HEK293T (cell line): Measurements from ENCODE around the gene ERBB4.

Experiments used
- CTCF ChIA-PET: fragments of 350-600 bp; formaldehyde crosslinking; extraction: SDS; loops from one replicate; lab custom pipeline; 2021; ENCODE audit warnings: antibody characterized with exemption, inconsistent platforms; lab: Yijun Ruan, JAX
- POLR2A ChIA-PET: fragments of 350-600 bp; formaldehyde crosslinking; extraction: SDS; loops from one replicate; lab custom pipeline; 2020; ENCODE audit warnings: antibody characterized with exemption, inconsistent platforms; lab: Yijun Ruan, JAX
- DNase-seq: peaks from one replicate; pipeline ENCODE4 v3.0.0; 2012; ENCODE audit warnings: mixed read lengths; ENCODE audit errors: extremely low spot score
- ARNT ChIP-seq: fragments of 450-650 bp; IDR thresholded peaks from 2 replicates; pipeline ENCODE4 v1.6.1; 2017; ENCODE audit warnings: mild to moderate bottlenecking
- BHLHE40 ChIP-seq: fragments of 450-650 bp; IDR thresholded peaks from 2 replicates; pipeline ENCODE4 v1.6.1; 2016; ENCODE audit warnings: mild to moderate bottlenecking, moderate library complexity, borderline replicate concordance
- CTBP1 ChIP-seq: fragments of 450-650 bp; IDR thresholded peaks from 2 replicates; pipeline ENCODE4 v1.6.1; 2016; ENCODE audit warnings: borderline replicate concordance
- ELF4 ChIP-seq: fragments of 450-650 bp; IDR thresholded peaks from 2 replicates; pipeline ENCODE4 v1.6.1; 2017; ENCODE audit warnings: antibody characterized with exemption
- FOXA1 ChIP-seq: fragments of 450-650 bp; IDR thresholded peaks from 2 replicates; pipeline ENCODE4 v1.6.1; 2016; ENCODE audit warnings: mild to moderate bottlenecking
- FOXK2 ChIP-seq: fragments of 450-650 bp; IDR thresholded peaks from 2 replicates; pipeline ENCODE4 v1.6.1; 2016; ENCODE audit warnings: mild to moderate bottlenecking
- FOXM1 ChIP-seq: fragments of 450-650 bp; IDR thresholded peaks from 2 replicates; pipeline ENCODE4 v1.6.1; 2017; ENCODE audit warnings: mild to moderate bottlenecking, borderline replicate concordance
- HDGF ChIP-seq: fragments of 450-650 bp; IDR thresholded peaks from 2 replicates; pipeline ENCODE4 v1.6.1; 2017; ENCODE audit warnings: antibody characterized with exemption, borderline replicate concordance
- L3MBTL2 ChIP-seq: fragments of 450-650 bp; conservative IDR thresholded peaks from 2 replicates; pipeline ENCODE4 v1.6.1; 2016; ENCODE audit warnings: mild to moderate bottlenecking
- LEF1 ChIP-seq: fragments of 450-650 bp; IDR thresholded peaks from 2 replicates; pipeline ENCODE4 v1.6.1; 2017; ENCODE audit warnings: mild to moderate bottlenecking, borderline replicate concordance
- NFRKB ChIP-seq: fragments of 450-650 bp; IDR thresholded peaks from 2 replicates; pipeline ENCODE4 v1.6.1; 2016; ENCODE audit warnings: mild to moderate bottlenecking, moderate library complexity
- SP1 ChIP-seq: fragments of 450-650 bp; IDR thresholded peaks from 2 replicates; pipeline ENCODE4 v1.6.1; 2017
- SUZ12 ChIP-seq: fragments of 450-650 bp; IDR thresholded peaks from 2 replicates; pipeline ENCODE4 v1.6.1; 2016; ENCODE audit warnings: mild to moderate bottlenecking
- TARDBP ChIP-seq: fragments of 450-650 bp; IDR thresholded peaks from 2 replicates; pipeline ENCODE4 v1.6.1; 2016
- ZNF384 ChIP-seq: fragments of 450-650 bp; IDR thresholded peaks from 2 replicates; pipeline ENCODE4 v1.6.1; 2016
- TF ChIP-seq, protein P1 (sequence below): fragments of 450-650 bp; IDR thresholded peaks from 2 replicates; pipeline ENCODE4 v1.6.1; 2016

Gene ERBB4

DNA sequence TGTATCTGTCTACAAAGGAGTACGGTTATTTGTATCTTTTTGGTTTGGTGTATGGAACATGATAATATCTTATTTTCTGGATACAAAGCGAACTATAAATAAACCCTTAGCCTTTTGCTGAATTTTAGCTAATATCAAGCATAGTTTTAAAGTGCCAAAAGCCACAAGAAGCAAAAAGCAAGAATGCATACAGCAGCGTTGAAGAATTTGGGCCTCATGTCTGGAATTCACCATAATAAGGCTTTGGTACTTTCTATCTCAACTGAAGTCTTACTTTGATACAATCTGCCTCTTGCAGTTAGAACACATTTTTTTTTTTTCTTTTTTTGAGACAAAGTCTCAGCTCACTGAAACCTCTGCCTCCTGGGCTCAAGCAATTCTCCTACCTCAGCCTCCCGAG is 151.5 kb downstream of the ERBB4 start:
- TF ChIP-seq LEF1 (no peak), FOXK2 (no peak), NFRKB (no peak)
- ChIA-PET CTCF (no interaction called here), POLR2A (no interaction called here)
- DNase-seq: no peak

DNA sequence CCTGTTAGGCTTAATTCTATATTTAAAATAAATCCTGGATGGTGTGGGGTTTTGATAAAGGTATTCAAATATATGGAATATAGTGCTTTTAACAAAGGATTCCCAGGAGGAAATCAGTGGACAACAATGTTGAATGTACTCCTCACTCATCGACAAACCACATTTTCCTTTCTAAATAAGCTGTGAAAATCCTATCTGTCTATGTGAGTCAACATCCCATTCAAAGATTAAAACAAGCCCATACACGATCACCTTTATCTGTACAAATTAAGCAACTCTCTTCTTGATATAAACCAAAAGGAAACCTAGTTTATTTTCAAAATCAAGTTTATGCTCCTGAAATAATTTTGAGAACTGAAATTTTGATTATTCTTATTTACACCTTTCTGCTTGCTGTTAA is 153.4 kb downstream of the ERBB4 start:
- POLR2A ChIA-PET: no interaction called here
- no peak for DNase-seq
- no peak for TF ChIP-seq NFRKB
- no peak for TF ChIP-seq BHLHE40
- TF ChIP-seq TARDBP: no peak
- TF ChIP-seq, protein P1, sequence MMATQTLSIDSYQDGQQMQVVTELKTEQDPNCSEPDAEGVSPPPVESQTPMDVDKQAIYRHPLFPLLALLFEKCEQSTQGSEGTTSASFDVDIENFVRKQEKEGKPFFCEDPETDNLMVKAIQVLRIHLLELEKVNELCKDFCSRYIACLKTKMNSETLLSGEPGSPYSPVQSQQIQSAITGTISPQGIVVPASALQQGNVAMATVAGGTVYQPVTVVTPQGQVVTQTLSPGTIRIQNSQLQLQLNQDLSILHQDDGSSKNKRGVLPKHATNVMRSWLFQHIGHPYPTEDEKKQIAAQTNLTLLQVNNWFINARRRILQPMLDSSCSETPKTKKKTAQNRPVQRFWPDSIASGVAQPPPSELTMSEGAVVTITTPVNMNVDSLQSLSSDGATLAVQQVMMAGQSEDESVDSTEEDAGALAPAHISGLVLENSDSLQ: no peak
- TF ChIP-seq FOXM1: no peak
- no peak for TF ChIP-seq ZNF384
- no peak for TF ChIP-seq ELF4
- no peak for TF ChIP-seq SUZ12
- CTCF ChIA-PET: no interaction called here

DNA sequence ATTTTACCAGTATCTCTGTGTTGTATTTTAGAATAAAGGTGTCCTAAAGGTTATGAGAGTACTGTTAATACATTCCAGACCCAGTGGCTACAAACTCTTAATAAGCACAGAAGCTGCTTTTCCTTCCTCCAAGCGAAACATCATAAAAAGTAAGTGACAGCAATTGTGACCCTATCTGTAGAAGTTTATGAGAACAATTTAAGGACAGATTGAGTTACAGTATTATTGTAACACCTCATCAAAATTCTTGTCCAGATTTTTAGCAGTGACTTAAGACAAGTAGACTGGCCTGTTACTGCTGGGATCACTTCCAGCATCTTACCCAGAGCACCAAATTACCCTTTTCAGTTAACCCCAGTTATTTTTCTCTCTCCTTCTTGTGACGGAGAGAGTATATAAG is 154.6 kb downstream of the ERBB4 start:
- TF ChIP-seq ELF4 (no peak), CTBP1 (peak; percentile 21; the same call in 1 of the 2 replicates)
- TF ChIP-seq, protein P1: peak; percentile 95
- POLR2A ChIA-PET: no interaction called here
- CTCF ChIA-PET: no interaction called here

DNA sequence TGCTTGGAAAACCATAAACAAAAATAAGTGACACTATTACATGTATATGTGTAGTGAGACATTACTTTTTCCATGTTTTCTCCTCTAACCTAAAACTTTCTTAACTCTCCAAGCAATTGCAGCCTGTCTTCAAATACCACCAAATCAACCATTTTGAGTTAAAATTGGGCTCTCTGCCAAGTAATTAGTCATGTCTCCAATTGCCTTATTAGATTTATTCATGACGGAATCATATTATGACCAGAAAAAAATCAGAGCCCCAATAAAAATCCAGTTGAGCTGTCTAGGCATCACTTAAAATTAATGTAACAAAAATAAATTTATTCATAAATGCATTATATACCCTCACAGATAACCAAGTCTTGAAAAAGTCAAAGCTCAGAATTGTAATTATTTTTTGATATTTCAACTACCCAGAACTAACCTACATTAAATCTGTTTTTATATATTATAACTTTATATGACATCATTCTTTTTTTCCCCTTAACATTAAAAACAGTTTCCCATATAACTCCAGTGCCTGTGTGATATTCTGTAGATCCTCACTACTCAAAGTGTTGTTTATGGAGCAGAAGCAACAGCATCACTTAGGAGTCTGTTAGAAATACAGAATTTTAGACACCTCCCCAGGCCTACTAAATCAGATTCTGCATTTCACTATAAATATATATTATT is 157.0 kb downstream of the ERBB4 start:
- ChIA-PET CTCF (no interaction called here), POLR2A (no interaction called here)
- no peak for TF ChIP-seq TARDBP
- TF ChIP-seq LEF1: no peak
- no peak for TF ChIP-seq NFRKB
- TF ChIP-seq, protein P1: no peak
- TF ChIP-seq ELF4: no peak
- no peak for TF ChIP-seq CTBP1
- TF ChIP-seq SUZ12: no peak
- TF ChIP-seq L3MBTL2: no peak
- no peak for TF ChIP-seq BHLHE40
- TF ChIP-seq FOXK2: no peak
- TF ChIP-seq FOXM1: no peak
- no peak for TF ChIP-seq SP1
- no peak for TF ChIP-seq ARNT
- TF ChIP-seq FOXA1: no peak
- no peak for TF ChIP-seq HDGF
- TF ChIP-seq ZNF384: no peak
- DNase-seq: no peak

More for the DNA sequence above, 154.6 kb downstream of the ERBB4 start:
- DNase-seq: no peak

DNA sequence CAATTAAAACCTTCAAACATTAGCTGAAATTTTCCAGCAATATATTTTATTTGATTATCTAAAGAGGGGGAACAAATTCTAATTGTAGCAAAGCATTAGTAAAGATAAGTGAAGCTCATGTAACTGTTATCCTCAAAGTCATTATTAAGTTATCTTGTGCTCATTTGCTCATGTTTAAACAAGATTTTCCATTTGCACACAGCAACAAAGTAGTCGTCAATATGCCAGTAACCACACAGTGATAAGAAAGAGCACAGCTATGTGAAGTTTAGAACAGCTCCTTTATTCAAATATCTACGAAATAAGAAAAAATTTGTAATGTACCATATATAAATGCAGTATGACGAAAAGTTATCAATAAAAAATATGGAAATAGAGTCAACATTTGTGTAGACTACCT is 159.5 kb downstream of the ERBB4 start:
- no peak for TF ChIP-seq FOXM1
- no peak for TF ChIP-seq ZNF384
- TF ChIP-seq ELF4: no peak
- no peak for TF ChIP-seq SUZ12
- no peak for TF ChIP-seq NFRKB
- TF ChIP-seq L3MBTL2: no peak
- TF ChIP-seq, protein P1: no peak
- no peak for TF ChIP-seq SP1
- no peak for TF ChIP-seq TARDBP
- TF ChIP-seq CTBP1: no peak
- TF ChIP-seq BHLHE40: no peak
- TF ChIP-seq HDGF: no peak
- no peak for TF ChIP-seq FOXK2
- no peak for TF ChIP-seq ARNT
- TF ChIP-seq LEF1: no peak
- TF ChIP-seq FOXA1: no peak
- ChIA-PET CTCF (no interaction called here), POLR2A (no interaction called here)
- DNase-seq: no peak

DNA sequence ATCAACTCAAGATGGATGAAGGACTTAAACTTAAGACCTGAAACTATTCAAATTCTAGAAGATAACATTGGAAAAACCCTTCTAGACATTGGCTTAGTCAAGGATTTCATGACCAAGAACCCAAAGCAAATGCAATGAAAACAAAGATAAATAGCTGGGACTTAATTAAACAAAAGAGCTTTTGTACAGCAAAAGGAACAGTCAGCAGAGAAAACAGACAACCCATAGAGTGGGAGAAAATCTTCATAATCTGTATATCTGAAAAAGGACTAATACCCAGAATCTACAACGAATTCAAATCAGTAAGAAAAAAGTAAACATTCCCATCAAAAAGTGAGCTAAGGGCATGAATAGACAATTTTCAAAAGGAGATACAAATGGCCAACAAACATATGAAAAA is 171.2 kb downstream of the ERBB4 start:
- DNase-seq: no peak
- CTCF ChIA-PET: no interaction called here
- POLR2A ChIA-PET: no interaction called here
- no peak for TF ChIP-seq ARNT
- no peak for TF ChIP-seq HDGF
- no peak for TF ChIP-seq NFRKB
- no peak for TF ChIP-seq CTBP1
